IPS-11a (cell line): ENCODE results near the gene TOMM20.
A peak's percentile ranks its signal among the peaks of the same experiment; 100 is the strongest.

ENCODE experiments used
- H3K4me3 ChIP-seq: one replicate; pipeline ENCODE4 v1.5.1; 2013; ENCODE audit warnings: low read depth, low read length, control low read depth

TOMM20 gene

GRCh38 chr1:235136111-235136510 is 7.5 kb upstream of the TOMM20 start:
- H3K4me3 ChIP-seq = no peak overlapping the region

DNA sequence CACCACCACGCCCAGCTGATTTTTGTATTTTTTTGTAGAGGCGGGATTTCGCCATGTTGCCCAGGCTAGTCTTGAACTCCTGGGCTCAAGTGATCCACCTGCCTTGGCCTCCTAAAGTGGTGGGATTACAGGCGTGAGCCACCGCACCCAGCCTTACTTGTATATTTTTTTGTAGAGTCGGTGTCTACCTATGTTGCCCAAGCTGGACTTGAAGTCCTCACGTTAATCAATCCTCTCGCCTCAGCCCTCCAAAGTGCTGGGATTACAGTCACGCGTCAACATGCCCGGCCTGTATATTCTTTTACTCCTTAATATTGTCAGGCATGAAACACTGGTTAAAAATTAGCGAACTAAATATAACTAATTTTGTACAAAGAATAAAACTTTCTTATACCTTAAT is 5.5 kb upstream of the TOMM20 start:
- no peak overlapping the region for H3K4me3 ChIP-seq

DNA sequence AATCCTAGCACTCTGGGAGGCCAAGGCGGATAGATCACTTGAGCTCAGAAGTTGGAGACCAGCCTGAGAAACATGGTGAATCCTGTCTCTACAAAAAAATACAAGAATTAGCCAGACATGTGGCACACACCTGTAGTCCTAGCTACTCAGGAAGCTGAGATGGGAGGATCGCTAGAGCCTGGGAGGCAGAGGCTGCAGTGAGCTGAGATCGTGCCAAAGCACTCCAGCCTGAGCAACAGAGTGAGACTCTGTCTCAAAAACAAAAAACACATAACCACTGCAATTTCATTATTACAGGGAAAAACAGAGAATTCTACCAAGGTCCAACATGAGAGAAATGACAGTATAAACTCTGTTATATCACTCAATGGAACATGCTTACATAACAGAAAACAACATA is 4.4 kb upstream of the TOMM20 start:
- H3K4me3 ChIP-seq = no peak overlapping the region

DNA sequence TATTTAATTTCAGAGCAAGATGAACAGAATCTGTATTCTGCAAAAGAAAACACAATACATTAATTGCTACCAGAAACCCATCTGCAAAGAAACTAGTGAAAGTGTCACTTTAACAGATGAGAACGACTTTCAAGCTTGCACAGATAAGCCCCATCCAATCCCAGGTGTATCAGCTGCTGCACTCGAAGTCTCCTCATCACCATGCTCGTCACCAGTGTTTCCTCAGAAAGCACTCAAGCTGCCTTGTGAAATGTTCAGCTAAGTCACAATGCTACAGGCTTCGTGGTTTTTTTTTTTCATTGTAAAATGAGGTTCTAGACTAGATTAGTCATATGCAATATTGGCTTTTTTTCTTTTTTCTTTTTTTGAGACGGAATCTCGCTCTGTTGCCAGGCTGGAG is 3.3 kb upstream of the TOMM20 start:
- H3K4me3 ChIP-seq = no peak overlapping the region

GRCh38 chr1:235130766-235131270 is 2.2 kb upstream of the TOMM20 start:
- no peak overlapping the region for H3K4me3 ChIP-seq

DNA sequence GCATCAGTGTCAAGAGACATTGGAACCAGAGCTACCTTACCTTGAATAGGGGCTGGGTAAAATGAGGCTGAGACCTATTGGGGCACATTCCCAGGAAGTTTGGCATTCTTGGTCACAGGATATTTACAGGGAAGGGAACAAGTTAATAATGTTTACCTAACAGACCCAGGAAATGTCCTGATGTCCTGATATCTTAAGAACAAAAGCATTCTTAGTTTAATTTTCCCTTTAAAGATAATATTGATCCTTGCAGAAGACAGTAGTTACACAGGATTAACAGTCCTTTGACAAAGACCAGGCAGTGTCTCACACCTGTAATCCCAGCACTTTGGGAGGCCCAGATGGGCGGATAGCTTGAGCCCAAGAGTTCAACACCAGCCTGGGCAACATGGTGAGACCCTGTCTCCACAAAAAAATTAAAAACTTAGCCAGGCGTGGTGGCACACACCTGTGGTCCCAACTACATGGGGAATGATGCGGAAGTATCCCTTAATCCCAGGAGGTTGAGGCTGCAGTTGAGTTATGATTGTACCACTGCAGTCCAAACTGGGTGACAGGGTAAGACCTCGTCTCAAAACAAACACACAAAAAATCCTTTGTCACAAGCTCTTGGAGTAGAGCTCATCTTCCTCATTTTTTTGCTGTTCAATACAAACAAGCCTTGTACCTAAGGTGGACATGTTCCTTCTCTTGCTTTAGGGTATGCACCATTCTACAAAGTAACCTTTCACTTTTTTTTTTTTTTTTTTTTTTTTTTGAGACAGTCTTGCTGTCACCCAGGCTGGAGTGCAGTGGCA is 1.3 kb upstream of the TOMM20 start:
- no peak overlapping the region for H3K4me3 ChIP-seq

DNA sequence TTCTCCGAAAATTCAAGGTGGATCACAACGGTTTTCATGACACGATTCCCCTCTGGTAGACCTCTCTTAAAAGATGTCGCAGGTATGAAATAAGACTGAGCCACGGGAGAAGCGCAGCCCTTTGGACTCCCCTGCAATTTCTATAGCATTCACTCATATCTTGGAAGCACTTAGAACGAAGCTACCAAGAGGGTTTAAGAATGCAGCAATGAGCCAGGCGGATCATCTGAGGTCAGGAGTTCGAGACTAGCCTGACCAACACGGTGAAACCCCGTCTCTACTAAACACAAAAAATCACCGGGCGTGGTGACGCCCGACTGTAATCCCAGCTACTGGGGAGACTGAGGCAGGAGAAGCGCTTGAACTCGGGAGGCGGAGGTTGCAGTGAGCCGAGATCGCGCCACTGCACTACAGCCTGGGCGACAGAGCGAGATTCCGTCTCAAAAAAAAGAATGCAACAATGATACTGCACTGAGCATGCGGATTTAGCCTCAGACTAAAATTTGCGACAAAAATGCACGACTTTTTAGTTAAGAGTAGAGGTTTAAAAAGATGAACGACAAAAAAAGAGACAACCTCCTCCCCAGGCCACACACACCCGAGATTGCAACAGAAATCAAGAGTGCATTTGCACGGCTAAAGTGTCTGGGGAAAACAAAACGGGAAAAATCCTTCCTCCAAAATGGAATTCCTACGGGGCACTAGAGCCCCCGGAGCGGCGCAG is 743 bp downstream of the TOMM20 start:
- H3K4me3 ChIP-seq = peak overlapping the region; percentile 85

- H3K4me3 ChIP-seq = peak overlapping the region; percentile 85
Measured at GRCh38 chr1:235127203-235127602, 1.4 kb downstream of the TOMM20 start.

GRCh38 chr1:235124665-235125064 is 4.0 kb downstream of the TOMM20 start:
- no peak overlapping the region for H3K4me3 ChIP-seq

- H3K4me3 ChIP-seq = no peak overlapping the region
Measured at GRCh38 chr1:235124111-235124510, 4.5 kb downstream of the TOMM20 start.

DNA sequence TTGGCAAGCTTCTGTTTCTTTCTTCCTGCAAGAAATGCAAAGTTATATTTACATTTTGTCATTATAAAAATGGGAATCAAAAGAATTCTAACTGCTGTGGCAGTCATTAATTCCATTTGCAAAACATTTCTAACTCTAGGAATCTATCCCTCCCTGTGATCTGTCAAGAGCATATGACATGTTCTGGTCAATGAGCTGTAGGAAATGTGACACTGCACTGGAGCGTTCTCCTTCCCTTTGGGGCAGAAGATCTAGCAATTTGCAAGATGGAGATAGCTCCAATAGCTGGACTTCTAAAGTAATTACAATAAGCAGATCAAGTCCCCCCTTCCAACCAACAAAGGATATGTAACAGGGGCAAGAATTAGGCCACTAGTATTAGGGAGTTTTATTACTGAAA is 6.3 kb downstream of the TOMM20 start:
- no peak overlapping the region for H3K4me3 ChIP-seq

DNA sequence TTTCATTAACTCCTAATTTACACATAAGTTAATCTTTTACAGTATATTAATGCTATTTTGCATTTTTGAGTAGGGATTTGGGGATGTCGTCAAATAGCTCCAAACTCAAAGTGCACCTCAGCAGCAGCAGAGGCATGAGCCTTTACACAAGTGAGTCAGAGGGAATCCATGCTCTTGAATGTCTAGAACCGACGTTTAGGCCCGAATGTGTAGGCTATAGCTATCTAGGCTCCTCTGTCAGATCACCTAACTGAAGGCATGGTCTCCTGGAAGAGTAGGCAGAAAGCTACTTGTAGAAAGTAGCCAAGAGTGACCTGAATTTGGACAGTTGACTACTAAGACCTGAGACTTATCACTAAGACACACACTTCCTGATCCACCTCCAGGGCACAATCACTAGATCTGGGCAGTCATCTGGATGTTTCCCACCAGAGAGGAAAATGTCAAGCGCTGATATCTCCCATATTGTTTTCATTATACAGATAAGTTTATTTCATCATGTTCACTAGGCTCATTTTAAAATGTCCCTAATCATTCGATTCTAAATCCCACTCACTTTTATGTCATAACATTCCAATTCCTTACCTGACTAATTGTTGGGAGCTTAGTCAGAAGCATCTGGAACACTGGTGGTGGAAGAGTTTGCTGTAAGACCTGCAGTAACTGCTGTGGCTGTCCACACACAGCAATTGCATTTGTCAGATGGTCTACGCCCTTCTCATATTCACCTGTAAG is 15.3 kb downstream of the TOMM20 start:
- no peak overlapping the region for H3K4me3 ChIP-seq

GRCh38 chr1:235112297-235113182 is 16.1 kb downstream of the TOMM20 start:
- no peak overlapping the region for H3K4me3 ChIP-seq

GRCh38 chr1:235111107-235111506 is 17.5 kb downstream of the TOMM20 start:
- no peak overlapping the region for H3K4me3 ChIP-seq

- H3K4me3 ChIP-seq = no peak overlapping the region
Measured at GRCh38 chr1:235108876-235109275, 19.8 kb downstream of the TOMM20 start.

GRCh38 chr1:235108185-235108593 is 20.4 kb downstream of the TOMM20 start:
- no peak overlapping the region for H3K4me3 ChIP-seq

GRCh38 chr1:235107368-235108184 is 21.1 kb downstream of the TOMM20 start:
- H3K4me3 ChIP-seq = no peak overlapping the region

GRCh38 chr1:235106457-235106856 is 22.2 kb downstream of the TOMM20 start:
- H3K4me3 ChIP-seq = no peak overlapping the region
